Sigmoid colon (tissue), 7 donors: ENCODE results near the gene ANK2. TPM values are rescaled to one million over a fixed set of nuclear protein-coding genes. Genes with fewer than 3 reads are reported as not detected.

ENCODE experiments used
- DNase-seq: peaks from one replicate; pipeline ENCODE4 v3.0.0-alpha.2; 2019
- H3K27ac ChIP-seq, 4 donors: fragments of 200-600 bp; sonication (generic); one replicate each; pipeline ENCODE4 v1.5.1; 2016 to 2019; ENCODE audit warnings: mild to moderate bottlenecking in 1 of 4
- H3K27me3 ChIP-seq, 3 donors: fragments of 200-600 bp; sonication (generic); one replicate each; pipeline ENCODE4 v1.5.1; 2019; ENCODE audit warnings: mild to moderate bottlenecking in 1 of 3
- H3K36me3 ChIP-seq, 4 donors: fragments of 200-600 bp; sonication (generic); one replicate each; pipeline ENCODE4 v1.5.1; 2016 to 2019
- H3K4me1 ChIP-seq, 4 donors: fragments of 200-600 bp; sonication (generic); one replicate each; pipeline ENCODE4 v1.5.1; 2017 to 2019
- H3K4me3 ChIP-seq, 4 donors: fragments of 200-600 bp; sonication (generic); one replicate each; pipeline ENCODE4 v1.5.1; 2017 to 2019; ENCODE audit warnings: mild to moderate bottlenecking in 2 of 4, moderate library complexity in 1 of 4
- H3K9me3 ChIP-seq, 4 donors: fragments of 200-600 bp in 3 of 4; sonication (generic) in 3 of 4; one replicate each; pipeline versions ENCODE4 v1.5.1 to v1.6.1; 2013 to 2019
- CTCF ChIP-seq, 4 experiments: fragments of 450-650 bp in 3 of 4; fragments of 200-600 bp in 1 of 4; IDR thresholded peaks; one replicate each; pipeline ENCODE4 v1.5.1; 2016 to 2019; ENCODE audit warnings: antibody characterized with exemption in 4 of 4, mild to moderate bottlenecking in 3 of 4, moderate library complexity in 2 of 4
- EP300 ChIP-seq, 4 donors: sonication (generic); formaldehyde crosslinking; IDR thresholded peaks; one replicate each; pipeline ENCODE4 v1.6.1; 2017; ENCODE audit warnings: antibody characterized with exemption in 4 of 4
- POLR2A ChIP-seq, 2 donors: fragments of 450-650 bp; IDR thresholded peaks; one replicate each; pipeline ENCODE4 v1.6.1; 2016; ENCODE audit warnings: antibody characterized with exemption in 2 of 2, mild to moderate bottlenecking in 2 of 2, moderate library complexity in 2 of 2
- POLR2AphosphoS5 ChIP-seq, 4 donors: sonication (generic); formaldehyde crosslinking; IDR thresholded peaks; one replicate each; pipeline ENCODE4 v1.6.1; 2017; ENCODE audit warnings: antibody characterized with exemption in 4 of 4
- WGBS, 2 donors: extraction: QIAGEN DNeasy Blood & Tissue Kit; methylation state at CpG; one replicate each; pipeline ENCODE4 v1.1.7; 2013; 5-methylcytosine and 5-hydroxymethylcytosine counted together
- intact Hi-C: fragments of 100-400 bp; cut with DNase I; formaldehyde crosslinking; loops from one replicate; pipeline ENCODE4 v1.15.1; 2023
- polyA plus RNA-seq, 3 donors: library from polyadenylated mRNA; stranded (reverse); fragments of 200-250 nt; gene quantifications; one replicate each; pipeline ENCODE4 v1.2.3, GENCODE V29; 2013
- total RNA-seq, 4 donors: library from RNA; depleted of rRNA; stranded (reverse); fragments of >200 nt; gene quantifications; one replicate each; pipeline ENCODE4 v1.1.0, GENCODE V29; 2016
- donor health status: healthy with polysubstance abuse.
- donor health status: Bipolar disorder and iron deficiency.
- donor health status: healthy.

The ANK2 gene
- total and polyA plus RNA-seq, 7 donors: 1.4 to 141 (median 69.8) TPM

- Histone ChIP-seq H3K27ac (peak overlapping the region; percentile 12 to 61 (median 54)), H3K9me3 (no peaks in the 10 kb centered on the region), H3K36me3 (no peaks in the 10 kb centered on the region), H3K27me3 (no peaks in the 10 kb centered on the region), H3K4me3 (no peak overlapping the region), H3K4me1 (peaks cover 0 to 16% (median 5%) of the 10 kb centered on the region in 4 donors)
- DNase-seq: no peak
- WGBS, 2 donors: 67 to 75% methylated on average over 5 of the region's 5 CpGs
- TF ChIP-seq POLR2A (IDR thresholded peaks at IDR 0.05) (no peak), EP300 (IDR thresholded peaks at IDR 0.05) (peak in 1 of 4 donors; percentile 18), POLR2AphosphoS5 (IDR thresholded peaks at IDR 0.05) (peak; percentile 30 to 83 (median 46))
- intact Hi-C loops: no loop called here
Observed at GRCh38 chr4:113300471-113300928, 251.0 kb downstream of the ANK2 start.

DNA sequence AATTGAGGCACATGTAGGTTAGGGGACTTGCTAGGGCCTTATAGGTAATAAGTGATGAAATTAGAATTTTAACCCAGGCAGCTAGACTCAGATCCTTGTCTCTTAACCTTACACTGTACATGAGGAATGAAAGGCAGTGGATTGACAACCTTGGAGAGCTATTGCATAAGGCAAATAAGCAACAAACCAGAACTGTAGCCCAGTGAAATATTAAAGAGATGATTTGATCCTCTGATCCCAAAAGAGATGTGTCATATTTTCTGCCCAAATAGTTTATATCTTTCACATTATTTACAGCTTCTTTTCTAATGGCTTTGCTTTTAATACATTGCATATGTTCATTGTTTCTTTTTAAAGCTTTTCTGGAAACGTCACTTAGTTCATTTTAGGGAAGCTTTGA is 252.6 kb downstream of the ANK2 start:
- Histone ChIP-seq H3K4me1 (peaks cover 0 to 16% (median 4%) of the 10 kb centered on the region in 4 donors), H3K27me3 (no peaks in the 10 kb centered on the region), H3K36me3 (no peaks in the 10 kb centered on the region), H3K4me3 (no peak overlapping the region), H3K9me3 (no peaks in the 10 kb centered on the region), H3K27ac (peak overlapping the region in 1 of 4 donors; percentile 12)
- intact Hi-C loops: no loop called here
- 78 to 83% methylated on average over 1 of the region's 1 CpG for WGBS, 2 donors
- DNase-seq: no peak
- TF ChIP-seq CTCF (IDR thresholded peaks at IDR 0.05) (no peak), EP300 (IDR thresholded peaks at IDR 0.05) (no peak), POLR2AphosphoS5 (IDR thresholded peaks at IDR 0.05) (no peak), POLR2A (IDR thresholded peaks at IDR 0.05) (no peak)

- 68 to 87% methylated on average over 1 of the region's 1 CpG for WGBS, 2 donors
- DNase-seq: no peak
- Histone ChIP-seq H3K4me3 (no peak overlapping the region), H3K27ac (no peak overlapping the region), H3K27me3 (no peaks in the 10 kb centered on the region), H3K36me3 (no peaks in the 10 kb centered on the region), H3K9me3 (no peaks in the 10 kb centered on the region), H3K4me1 (peaks cover 0 to 16% (median 4%) of the 10 kb centered on the region in 4 donors)
- intact Hi-C loops: no loop called here
- TF ChIP-seq CTCF (IDR thresholded peaks at IDR 0.05) (no peak), EP300 (IDR thresholded peaks at IDR 0.05) (no peak), POLR2A (IDR thresholded peaks at IDR 0.05) (no peak), POLR2AphosphoS5 (IDR thresholded peaks at IDR 0.05) (no peak)
Observed at GRCh38 chr4:113303315-113303714, 253.9 kb downstream of the ANK2 start.

DNA sequence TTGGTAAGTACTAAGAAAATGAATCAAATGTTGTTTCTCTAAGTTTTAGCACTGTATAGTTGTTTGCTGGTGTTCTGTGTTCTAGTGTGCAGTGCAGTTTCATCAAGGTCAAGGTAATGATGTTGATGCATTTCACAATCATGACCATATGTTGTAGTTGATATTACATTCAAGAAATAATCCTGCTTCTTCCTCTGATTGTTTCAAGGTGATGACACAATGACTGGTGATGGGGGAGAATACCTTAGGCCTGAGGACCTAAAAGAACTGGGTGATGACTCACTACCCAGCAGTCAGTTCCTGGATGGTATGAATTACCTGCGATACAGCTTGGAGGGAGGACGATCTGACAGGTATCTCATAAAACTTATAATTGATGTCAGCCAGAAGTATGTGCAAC is 261.6 kb downstream of the ANK2 start:
- Histone ChIP-seq H3K27ac (no peak overlapping the region), H3K4me3 (no peak overlapping the region), H3K4me1 (no peaks in the 10 kb centered on the region), H3K27me3 (no peaks in the 10 kb centered on the region), H3K9me3 (no peaks in the 10 kb centered on the region), H3K36me3 (peaks cover 0 to 24% (median 2%) of the 10 kb centered on the region in 4 donors)
- no peak for TF ChIP-seq POLR2AphosphoS5 (IDR thresholded peaks at IDR 0.05)
- TF ChIP-seq EP300 (IDR thresholded peaks at IDR 0.05): no peak
- TF ChIP-seq CTCF (IDR thresholded peaks at IDR 0.05): no peak
- no peak for TF ChIP-seq POLR2A (IDR thresholded peaks at IDR 0.05)
- 61 to 85% methylated on average over 2 of the region's 2 CpGs for WGBS, 2 donors
- no peak for DNase-seq
- intact Hi-C loops: no loop called here

DNA sequence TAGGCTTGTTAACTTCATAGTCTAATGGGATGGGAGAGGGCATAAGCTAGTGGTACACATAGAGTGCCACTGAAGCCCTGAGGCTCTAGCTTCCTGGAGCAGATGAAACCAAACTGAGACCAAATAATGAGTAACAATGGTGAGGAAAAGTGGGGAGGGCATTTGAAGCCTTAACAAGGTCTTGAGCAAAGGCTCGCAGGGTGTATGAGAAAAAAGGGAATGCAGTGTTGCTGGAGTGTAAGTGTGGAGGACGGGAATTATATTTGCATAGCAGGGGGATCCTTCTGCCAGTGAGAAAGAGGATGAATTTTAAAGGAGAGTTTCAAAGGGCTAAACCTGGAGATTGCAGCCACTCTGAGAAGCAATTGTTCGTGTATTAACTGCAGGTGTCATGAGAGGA is 263.1 kb downstream of the ANK2 start:
- TF ChIP-seq CTCF (IDR thresholded peaks at IDR 0.05): no peak
- no peak for TF ChIP-seq EP300 (IDR thresholded peaks at IDR 0.05)
- TF ChIP-seq POLR2AphosphoS5 (IDR thresholded peaks at IDR 0.05): no peak
- intact Hi-C loops: no loop called here
- no peak for DNase-seq
- Histone ChIP-seq H3K4me1 (no peaks in the 10 kb centered on the region), H3K4me3 (no peak overlapping the region), H3K36me3 (peaks cover 0 to 24% (median 2%) of the 10 kb centered on the region in 4 donors), H3K27ac (no peak overlapping the region), H3K9me3 (no peaks in the 10 kb centered on the region), H3K27me3 (no peaks in the 10 kb centered on the region)
- WGBS, 2 donors: 67 to 91% methylated on average over 3 of the region's 3 CpGs
